Upper lobe of left lung (tissue), 6 donors: ENCODE measurements around the gene SH2B3. TPM values are rescaled to one million over a fixed set of nuclear protein-coding genes. Genes with fewer than 3 reads are reported as not detected.

ENCODE experiments used
- ATAC-seq, 2 donors: fragments of 200-7000 bp; cut with Tn5 transposase; one replicate each; pipeline ENCODE4 v1.9.1; 2022; ENCODE audit warnings: mild to moderate bottlenecking in 2 of 2, moderate library complexity in 2 of 2; ENCODE audit not compliant: low FRiP score in 2 of 2
- DNase-seq, 2 donors: peaks; one replicate each; pipeline ENCODE4 v3.0.0-alpha.2; 2019 to 2020
- H3K27ac ChIP-seq, 4 donors: fragments of 200-600 bp; sonication (generic); one replicate each; pipeline ENCODE4 v1.5.1; 2016 to 2019
- H3K27me3 ChIP-seq, 4 donors: fragments of 200-600 bp; sonication (generic); one replicate each; pipeline ENCODE4 v1.5.1; 2017 to 2019
- H3K36me3 ChIP-seq, 4 donors: fragments of 200-600 bp; sonication (generic); one replicate each; pipeline ENCODE4 v1.5.1; 2016 to 2019
- H3K4me1 ChIP-seq, 4 donors: fragments of 200-600 bp; sonication (generic); one replicate each; pipeline ENCODE4 v1.5.1; 2018 to 2019
- H3K4me3 ChIP-seq, 4 donors: fragments of 200-600 bp; sonication (generic); one replicate each; pipeline ENCODE4 v1.5.1; 2017 to 2019; ENCODE audit warnings: mild to moderate bottlenecking in 2 of 4, moderate library complexity in 1 of 4
- H3K9me3 ChIP-seq, 4 donors: fragments of 200-600 bp; sonication (generic); one replicate each; pipeline ENCODE4 v1.5.1; 2018 to 2019
- CTCF ChIP-seq, 6 experiments: fragments of 450-650 bp in 4 of 6; fragments of 200-600 bp in 2 of 6; sonication (generic) in 2 of 6; IDR thresholded peaks; one replicate each; pipeline ENCODE4 v1.5.1; 2016 to 2019; ENCODE audit warnings: antibody characterized with exemption in 6 of 6
- EP300 ChIP-seq, 4 donors: sonication (generic); formaldehyde crosslinking; IDR thresholded peaks; one replicate each; pipeline ENCODE4 v1.5.1; 2017; ENCODE audit warnings: antibody characterized with exemption in 4 of 4, control low read depth in 2 of 4
- POLR2A ChIP-seq, 4 donors: fragments of 450-650 bp; IDR thresholded peaks; one replicate each; pipeline ENCODE4 v1.5.1; 2016 to 2017; ENCODE audit warnings: antibody characterized with exemption in 4 of 4, mild to moderate bottlenecking in 2 of 4
- POLR2AphosphoS5 ChIP-seq, 2 donors: sonication (generic); formaldehyde crosslinking; IDR thresholded peaks; one replicate each; pipeline ENCODE4 v1.5.1; 2017; ENCODE audit warnings: antibody characterized with exemption in 2 of 2
- WGBS, 2 donors: methylation state at CpG; one replicate each; pipeline ENCODE4 v1.1.5; 2017 to 2018; 5-methylcytosine and 5-hydroxymethylcytosine counted together
- total RNA-seq, 6 donors: library from RNA; depleted of rRNA in 4 of 6; stranded (reverse); fragments of >200 nt in 4 of 6; gene quantifications; one replicate each; pipeline versions ENCODE4 v1.1.0 to v1.2.1, GENCODE V29; 2016 to 2021
- donor health status: DM: no; HTN: no; CAD: no; lungs with moderate emphysema.
- donor health status: DM: no; HTN: yes; CAD: no; lungs with severe emphysema.

SH2B3 gene
- total RNA-seq, 6 donors from 2014 or later: 24.8 to 128 (median 52.5) TPM

GRCh38 chr12:111384596-111384995 lies 21.1 kb upstream of the SH2B3 start:
- DNase-seq: no peak
- no peaks in the 10 kb centered on the region for H3K27me3 ChIP-seq
- TF ChIP-seq POLR2A (IDR thresholded peaks at IDR 0.05): no peak
- TF ChIP-seq CTCF (IDR thresholded peaks at IDR 0.05): no peak
- TF ChIP-seq EP300 (IDR thresholded peaks at IDR 0.05): no peak
- TF ChIP-seq POLR2AphosphoS5 (IDR thresholded peaks at IDR 0.05): no peak
- no peaks in the 10 kb centered on the region for H3K36me3 ChIP-seq
- ATAC-seq: no peak
- no peaks in the 10 kb centered on the region for H3K4me1 ChIP-seq
- H3K4me3 ChIP-seq: no peak overlapping the region
- 69 to 73% methylated on average over 5 of the region's 5 CpGs for WGBS, 2 donors
- no peak overlapping the region for H3K27ac ChIP-seq
- no peaks in the 10 kb centered on the region for H3K9me3 ChIP-seq

GRCh38 chr12:111386885-111387284 lies 18.8 kb upstream of the SH2B3 start:
- Histone ChIP-seq H3K36me3 (no peaks in the 10 kb centered on the region), H3K27me3 (no peaks in the 10 kb centered on the region), H3K4me1 (no peaks in the 10 kb centered on the region), H3K27ac (no peak overlapping the region), H3K9me3 (no peaks in the 10 kb centered on the region), H3K4me3 (no peak overlapping the region)
- WGBS, 2 donors: 33 to 34% methylated on average over 3 of the region's 3 CpGs
- no peak for TF ChIP-seq POLR2AphosphoS5 (IDR thresholded peaks at IDR 0.05)
- DNase-seq: no peak
- no peak for ATAC-seq

GRCh38 chr12:111387747-111388323 lies 17.9 kb upstream of the SH2B3 start:
- H3K4me3 ChIP-seq: no peak overlapping the region
- 83 to 85% methylated on average over 9 of the region's 9 CpGs for WGBS, 2 donors
- H3K27me3 ChIP-seq: no peaks in the 10 kb centered on the region
- no peaks in the 10 kb centered on the region for H3K9me3 ChIP-seq
- TF ChIP-seq EP300 (IDR thresholded peaks at IDR 0.05): no peak
- TF ChIP-seq CTCF (IDR thresholded peaks at IDR 0.05): no peak
- TF ChIP-seq POLR2A (IDR thresholded peaks at IDR 0.05): no peak
- TF ChIP-seq POLR2AphosphoS5 (IDR thresholded peaks at IDR 0.05): no peak
- ATAC-seq (peak in 1 of 2 donors; percentile 32), DNase-seq (no peak)
- no peak overlapping the region for H3K27ac ChIP-seq
- H3K4me1 ChIP-seq: no peaks in the 10 kb centered on the region
- no peaks in the 10 kb centered on the region for H3K36me3 ChIP-seq

- DNase-seq (no peak), ATAC-seq (peak in 1 of 2 donors; percentile 33)
- Histone ChIP-seq H3K27me3 (no peaks in the 10 kb centered on the region), H3K4me3 (no peak overlapping the region), H3K4me1 (peaks cover 0 to 13% (median 6%) of the 10 kb centered on the region in 4 donors), H3K27ac (no peak overlapping the region), H3K36me3 (no peaks in the 10 kb centered on the region), H3K9me3 (no peaks in the 10 kb centered on the region)
- WGBS, 2 donors: 60 to 62% methylated on average over 2 to 5 of the region's 7 CpGs
- TF ChIP-seq EP300 (IDR thresholded peaks at IDR 0.05) (no peak), POLR2A (IDR thresholded peaks at IDR 0.05) (no peak), CTCF (IDR thresholded peaks at IDR 0.05) (no peak), POLR2AphosphoS5 (IDR thresholded peaks at IDR 0.05) (no peak)
These were observed 16.1 kb upstream of the SH2B3 start for GRCh38 chr12:111389635-111390034.

GRCh38 chr12:111390910-111391309 lies 14.8 kb upstream of the SH2B3 start:
- TF ChIP-seq EP300 (IDR thresholded peaks at IDR 0.05): no peak
- TF ChIP-seq POLR2AphosphoS5 (IDR thresholded peaks at IDR 0.05): no peak
- no peak for TF ChIP-seq CTCF (IDR thresholded peaks at IDR 0.05)
- no peak for TF ChIP-seq POLR2A (IDR thresholded peaks at IDR 0.05)

More at GRCh38 chr12:111390910-111391309, 14.8 kb upstream of the SH2B3 start:
- Histone ChIP-seq H3K27me3 (no peaks in the 10 kb centered on the region), H3K27ac (no peak overlapping the region), H3K4me1 (peaks cover 0 to 14% (median 8%) of the 10 kb centered on the region in 4 donors), H3K4me3 (no peak overlapping the region), H3K36me3 (no peaks in the 10 kb centered on the region), H3K9me3 (no peaks in the 10 kb centered on the region)
- ATAC-seq: no peak
- 80 to 86% methylated on average over 9 of the region's 9 CpGs for WGBS, 2 donors
- DNase-seq: no peak
